Osteoblast (primary cell): ENCODE data around the gene RAMACL. TPM values are rescaled to one million over a fixed set of nuclear protein-coding genes. Genes with fewer than 3 reads are reported as not detected.
"Not testable (repeated sequence)": the region's sequence is repeated elsewhere in the genome, so short reads cannot be mapped to it uniquely, and the experiment has no call there.

Source experiments
- DNase-seq: peaks from one replicate; pipeline ENCODE4 v3.0.0; 2011; ENCODE audit warnings: low spot score, mixed read lengths; ENCODE audit not compliant: insufficient read length; ENCODE audit errors: missing footprints
- H2AFZ ChIP-seq: 2 replicates; pipeline ENCODE4 v1.6.0; 2011; ENCODE audit warnings: mild to moderate bottlenecking, low read length
- H3K27ac ChIP-seq: 2 replicates; pipeline ENCODE4 v1.5.1; 2011; ENCODE audit warnings: mild to moderate bottlenecking, low read depth, low read length, moderate library complexity
- H3K27me3 ChIP-seq: 2 replicates; pipeline ENCODE4 v1.6.0; 2012; ENCODE audit warnings: mild to moderate bottlenecking, control low read depth, inconsistent platforms, low read length, moderate library complexity; ENCODE audit not compliant: insufficient read depth
- H3K36me3 ChIP-seq: 2 replicates; pipeline ENCODE4 v1.5.1; 2011; ENCODE audit warnings: mild to moderate bottlenecking, low read length, control low read depth, moderate library complexity; ENCODE audit not compliant: insufficient read depth
- H3K4me1 ChIP-seq: 2 replicates; pipeline ENCODE4 v1.5.1; 2011; ENCODE audit warnings: mild to moderate bottlenecking, low read length, control low read depth, moderate library complexity; ENCODE audit not compliant: insufficient read depth
- H3K4me2 ChIP-seq: 2 replicates; pipeline ENCODE4 v1.6.0; 2011; ENCODE audit warnings: mild to moderate bottlenecking, low read length; ENCODE audit not compliant: insufficient read depth
- H3K4me3 ChIP-seq: fragments of 200-600 bp; sonication (generic); 3 replicates; pipeline ENCODE4 v1.5.1; 2012; ENCODE audit warnings: mild to moderate bottlenecking, low read length, inconsistent platforms; ENCODE audit not compliant: insufficient read depth
- H3K79me2 ChIP-seq: 2 replicates; pipeline ENCODE4 v1.6.0; 2012; ENCODE audit warnings: mild to moderate bottlenecking, low read length, control low read depth, inconsistent platforms; ENCODE audit not compliant: insufficient read depth
- H3K9me3 ChIP-seq: 2 replicates; pipeline ENCODE4 v1.5.1; 2011; ENCODE audit warnings: low read depth, low read length, control low read depth
- H4K20me1 ChIP-seq: 2 replicates; pipeline ENCODE4 v1.6.0; 2012; ENCODE audit warnings: mild to moderate bottlenecking, low read length, control low read depth; ENCODE audit not compliant: insufficient read depth
- total RNA-seq: library from RNA; depleted of rRNA; stranded (reverse); fragments of >200 nt; gene quantifications from 2 replicates; pipeline ENCODE4 v1.2.3, GENCODE V29; 2012
- TF ChIP-seq, protein P1 (sequence below): IDR thresholded peaks from 2 replicates; pipeline ENCODE4 v1.5.1; 2011; ENCODE audit warnings: mild to moderate bottlenecking, low read depth, low read length, moderate library complexity; ENCODE audit errors: extremely low read depth

RAMACL gene
- 3.3 and 4.1 TPM in 2 replicates for total RNA-seq

DNA sequence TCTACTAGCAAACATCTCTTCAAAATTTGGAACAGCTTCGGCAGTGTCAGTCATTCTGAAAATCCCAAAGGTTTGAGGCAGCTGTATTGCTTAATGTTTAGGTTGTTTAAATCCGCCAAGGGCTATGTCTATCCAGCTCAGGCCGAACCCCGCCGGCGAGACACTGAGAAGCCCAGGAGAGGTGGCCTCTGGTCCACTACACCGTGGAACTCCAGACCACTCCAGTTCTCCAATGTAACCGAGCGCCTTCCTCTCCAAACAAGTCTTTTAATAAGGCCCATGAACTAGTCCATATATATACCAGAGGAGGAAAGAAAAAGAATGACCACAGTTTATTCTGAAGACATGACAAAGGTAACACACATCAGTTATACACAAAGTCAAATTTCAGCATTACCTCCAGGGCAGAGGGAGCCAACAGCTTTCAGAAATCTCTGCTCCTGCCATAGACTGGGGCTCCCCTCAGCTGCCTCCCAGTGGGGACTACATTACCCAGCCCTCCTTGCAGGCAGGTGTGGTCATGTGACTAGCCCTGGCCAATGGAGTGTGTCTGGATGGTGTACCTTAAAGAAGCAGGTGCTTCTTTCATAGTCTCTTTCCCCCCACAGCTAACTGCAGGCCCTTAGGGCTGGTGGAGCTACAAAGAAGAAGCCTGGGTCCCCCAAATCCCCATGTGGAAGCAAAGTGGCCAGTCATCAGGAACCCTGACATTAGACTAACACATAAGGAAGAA lies at the start of gene RAMACL:
TSS of gene RAMACL (minus strand) at position 255 of the 733 bp plus-strand sequence. CDS start at position 54, 201 bp downstream.
- no peaks in the 10 kb centered on the region for H3K36me3 ChIP-seq
- DNase-seq: no peak
- H3K27me3 ChIP-seq: no peaks in the 10 kb centered on the region
- peaks cover 6% of the 10 kb centered on the region for H4K20me1 ChIP-seq
- peaks cover 79% of the 10 kb centered on the region for H3K79me2 ChIP-seq
- H3K9me3 ChIP-seq: no peaks in the 10 kb centered on the region
- H3K27ac ChIP-seq: no peak within 1 kb of the TSS
- H2AFZ ChIP-seq: no peak within 1 kb of the TSS
- no peak within 1 kb of the TSS for H3K4me2 ChIP-seq
- TF ChIP-seq, protein P1, sequence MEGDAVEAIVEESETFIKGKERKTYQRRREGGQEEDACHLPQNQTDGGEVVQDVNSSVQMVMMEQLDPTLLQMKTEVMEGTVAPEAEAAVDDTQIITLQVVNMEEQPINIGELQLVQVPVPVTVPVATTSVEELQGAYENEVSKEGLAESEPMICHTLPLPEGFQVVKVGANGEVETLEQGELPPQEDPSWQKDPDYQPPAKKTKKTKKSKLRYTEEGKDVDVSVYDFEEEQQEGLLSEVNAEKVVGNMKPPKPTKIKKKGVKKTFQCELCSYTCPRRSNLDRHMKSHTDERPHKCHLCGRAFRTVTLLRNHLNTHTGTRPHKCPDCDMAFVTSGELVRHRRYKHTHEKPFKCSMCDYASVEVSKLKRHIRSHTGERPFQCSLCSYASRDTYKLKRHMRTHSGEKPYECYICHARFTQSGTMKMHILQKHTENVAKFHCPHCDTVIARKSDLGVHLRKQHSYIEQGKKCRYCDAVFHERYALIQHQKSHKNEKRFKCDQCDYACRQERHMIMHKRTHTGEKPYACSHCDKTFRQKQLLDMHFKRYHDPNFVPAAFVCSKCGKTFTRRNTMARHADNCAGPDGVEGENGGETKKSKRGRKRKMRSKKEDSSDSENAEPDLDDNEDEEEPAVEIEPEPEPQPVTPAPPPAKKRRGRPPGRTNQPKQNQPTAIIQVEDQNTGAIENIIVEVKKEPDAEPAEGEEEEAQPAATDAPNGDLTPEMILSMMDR: no peak
- H3K4me1 ChIP-seq: peaks cover 32% of the 10 kb centered on the region
- H3K4me3 ChIP-seq: no peak within 1 kb of the TSS

DNA sequence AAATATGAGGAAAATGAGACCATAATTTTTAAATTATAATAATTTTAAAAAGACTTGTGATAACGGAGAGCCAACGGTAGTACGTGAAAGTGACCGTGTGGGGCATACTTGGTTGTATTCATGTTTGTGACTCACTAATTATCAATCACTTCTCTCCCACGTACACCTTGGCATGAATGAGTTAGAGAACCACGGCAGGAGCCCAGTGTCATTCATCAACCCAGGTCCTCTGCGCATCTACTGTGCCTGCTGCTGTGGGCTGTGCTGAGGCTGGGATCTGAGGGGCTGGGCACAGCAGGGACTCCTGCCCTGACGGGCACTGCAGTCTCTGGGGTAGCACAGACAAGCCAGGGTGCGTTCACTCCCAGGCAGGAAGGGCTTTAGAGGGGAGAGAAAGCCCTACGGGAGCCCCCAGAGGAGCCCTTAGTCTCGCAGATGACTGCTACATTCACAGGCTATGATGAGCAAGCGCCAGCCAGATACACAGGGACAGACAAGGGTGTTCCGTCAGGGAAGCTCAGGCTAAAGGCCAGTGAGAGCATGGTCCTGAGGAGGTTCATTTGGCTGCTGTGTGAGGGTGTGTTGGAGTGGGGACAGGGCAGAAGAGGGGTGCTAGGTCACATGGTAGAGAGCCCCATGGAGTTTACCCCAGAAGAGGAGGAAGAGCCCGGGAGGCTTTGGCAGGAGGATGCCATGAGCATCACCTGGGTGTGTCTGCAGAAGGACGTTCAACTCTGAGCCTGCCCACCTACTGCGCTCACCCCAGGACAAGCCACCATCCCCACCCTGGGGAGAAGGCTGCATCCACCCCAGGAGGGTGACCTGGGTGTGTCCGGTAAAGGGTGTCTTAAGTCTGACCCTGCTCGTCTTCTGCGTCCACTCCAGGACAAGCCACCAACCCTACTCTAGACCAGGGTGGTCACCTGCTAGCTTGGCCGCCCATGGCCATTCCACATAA lies 48.8 kb upstream of the RAMACL start:
- no peaks in the 10 kb centered on the region for H3K36me3 ChIP-seq
- no peaks in the 10 kb centered on the region for H3K9me3 ChIP-seq
- H3K4me1 ChIP-seq: no peaks in the 10 kb centered on the region
- H3K27ac ChIP-seq: no peak overlapping the region
- no peaks in the 10 kb centered on the region for H3K79me2 ChIP-seq
- DNase-seq: no peak
- H4K20me1 ChIP-seq: no peaks in the 10 kb centered on the region
- H2AFZ ChIP-seq: no peak overlapping the region
- no peak overlapping the region for H3K4me3 ChIP-seq
- no peak overlapping the region for H3K4me2 ChIP-seq
- peaks cover 6% of the 10 kb centered on the region for H3K27me3 ChIP-seq
- TF ChIP-seq, protein P1: no peak

DNA sequence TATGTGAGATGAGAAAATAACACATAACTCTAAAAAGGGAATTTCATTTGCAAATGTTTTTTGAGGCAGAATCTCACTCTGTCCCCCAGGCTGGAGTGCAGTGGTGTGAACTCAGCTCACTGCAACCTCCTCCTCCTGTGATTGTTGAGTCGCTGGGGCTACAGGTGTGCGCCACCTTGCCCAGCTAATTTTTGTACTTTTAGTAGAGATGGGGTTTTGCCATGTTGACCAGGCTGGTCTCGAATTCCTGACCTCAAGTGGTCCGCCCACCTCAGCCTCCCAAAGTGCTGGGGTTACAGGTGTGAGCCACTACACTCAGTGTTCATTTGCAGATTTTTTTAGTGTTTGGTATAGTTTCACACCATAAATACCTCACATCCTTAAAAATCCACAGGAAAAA lies 48.1 kb upstream of the RAMACL start:
- not testable (repeated sequence) for H4K20me1 ChIP-seq, H3K4me2 ChIP-seq, H3K79me2 ChIP-seq, H3K27me3 ChIP-seq, H3K4me3 ChIP-seq, DNase-seq, H2AFZ ChIP-seq, H3K4me1 ChIP-seq, H3K36me3 ChIP-seq, H3K9me3 ChIP-seq, H3K27ac ChIP-seq

DNA sequence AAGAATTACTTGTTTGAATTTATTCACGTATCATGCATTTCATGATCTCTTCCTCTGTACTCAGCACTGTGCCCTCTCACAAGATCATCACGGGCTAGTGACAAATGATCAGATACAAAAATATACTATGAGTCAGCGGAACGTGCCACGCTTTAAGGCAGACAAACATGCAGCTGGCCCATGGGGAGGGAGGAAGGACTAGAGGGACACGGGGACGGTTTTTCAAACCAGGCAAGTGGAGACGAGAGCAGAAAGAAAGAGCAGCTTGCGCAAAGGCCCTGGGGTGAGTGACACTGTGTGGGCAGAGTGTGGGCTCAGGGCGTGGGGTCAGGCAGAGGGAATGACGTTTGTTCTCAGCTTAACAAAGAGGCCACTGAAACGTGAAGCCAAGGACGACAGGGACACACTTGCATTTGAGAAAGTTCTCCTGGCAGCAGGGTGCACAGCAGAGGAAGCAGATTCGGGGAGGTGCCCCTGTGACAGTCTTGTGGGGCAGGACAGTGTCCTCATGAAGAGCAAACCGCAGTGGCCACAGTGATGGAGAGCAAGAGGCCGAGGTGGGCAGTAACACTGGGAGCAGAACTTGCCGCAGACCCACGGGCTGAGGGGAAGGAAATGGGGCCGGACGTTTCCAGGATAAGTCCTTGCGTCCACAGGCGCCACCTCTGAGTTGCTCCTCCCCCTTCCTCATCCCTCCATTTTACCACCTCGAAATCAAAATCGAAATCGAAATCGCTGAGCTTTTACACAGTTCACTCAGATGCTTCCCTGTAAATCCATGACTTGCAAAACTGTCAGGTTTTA lies 47.5 kb upstream of the RAMACL start:
- Histone ChIP-seq H3K9me3 (no peaks in the 10 kb centered on the region), H3K79me2 (no peaks in the 10 kb centered on the region), H3K4me2 (no peak overlapping the region), H3K36me3 (no peaks in the 10 kb centered on the region), H3K27ac (no peak overlapping the region), H3K27me3 (peaks cover 6% of the 10 kb centered on the region), H3K4me3 (no peak overlapping the region), H4K20me1 (no peaks in the 10 kb centered on the region), H3K4me1 (peaks cover 10% of the 10 kb centered on the region), H2AFZ (no peak overlapping the region)
- TF ChIP-seq, protein P1: no peak
- peak; percentile 81 for DNase-seq
